ENCODE measurements around the gene SEMA3E. TPM values are rescaled to one million over a fixed set of nuclear protein-coding genes. Genes with fewer than 3 reads are reported as not detected.

The SEMA3E gene
- polyA plus RNA-seq, 2 donors = 0.14 to 0.28 TPM

GRCh38 chr7:83362871-83363550, 285.9 kb downstream of the SEMA3E start:
- H3K27ac ChIP-seq (ENCODE audit: low read depth in 2 of 2, low read length in 1 of 2) = no peak overlapping the region
- WGBS, 2 donors = 21 to 33% methylated on average over 8 of the region's 8 CpGs
- no peak overlapping the region for H3K4me3 ChIP-seq (ENCODE audit: low read depth in 1 of 2, low read length in 2 of 2)
- no peaks in the 10 kb centered on the region for H3K4me1 ChIP-seq (ENCODE audit: control insufficient read depth in 2 of 2, insufficient read depth in 2 of 2, low read length in 1 of 2)
- no peaks in the 10 kb centered on the region for H3K9me3 ChIP-seq (ENCODE audit: control insufficient read depth in 2 of 2, insufficient read depth in 1 of 2, low read depth in 1 of 2, low read length in 1 of 2)
- H3K36me3 ChIP-seq (ENCODE audit: control insufficient read depth in 2 of 2, insufficient read depth in 2 of 2, low read length in 1 of 2) = no peaks in the 10 kb centered on the region
- no peaks in the 10 kb centered on the region for H3K27me3 ChIP-seq (ENCODE audit: control insufficient read depth in 1 of 2, insufficient read depth in 2 of 2, low read length in 2 of 2)

DNA sequence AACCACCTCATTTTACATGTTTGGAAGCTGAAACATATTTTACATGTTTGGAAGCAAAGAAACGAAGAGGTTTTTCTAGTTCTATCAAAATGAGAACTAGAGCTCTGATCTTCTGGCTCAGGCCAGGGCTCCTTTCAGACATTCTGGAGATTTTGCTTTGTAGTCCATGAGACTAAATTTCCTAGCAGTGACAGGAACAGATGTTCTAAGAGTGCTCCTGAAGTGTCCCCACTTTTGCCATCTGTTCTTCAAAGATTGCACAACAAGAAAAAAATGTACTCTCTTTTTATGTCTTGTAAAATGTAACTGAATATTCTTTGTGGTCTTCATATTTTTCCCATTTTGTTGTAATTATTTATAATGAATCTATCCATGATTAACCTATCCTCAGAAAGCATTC, 289.8 kb downstream of the SEMA3E start:
- no peaks in the 10 kb centered on the region for H3K36me3 ChIP-seq (ENCODE audit: control insufficient read depth in 2 of 2, insufficient read depth in 2 of 2, low read length in 1 of 2)

DNA sequence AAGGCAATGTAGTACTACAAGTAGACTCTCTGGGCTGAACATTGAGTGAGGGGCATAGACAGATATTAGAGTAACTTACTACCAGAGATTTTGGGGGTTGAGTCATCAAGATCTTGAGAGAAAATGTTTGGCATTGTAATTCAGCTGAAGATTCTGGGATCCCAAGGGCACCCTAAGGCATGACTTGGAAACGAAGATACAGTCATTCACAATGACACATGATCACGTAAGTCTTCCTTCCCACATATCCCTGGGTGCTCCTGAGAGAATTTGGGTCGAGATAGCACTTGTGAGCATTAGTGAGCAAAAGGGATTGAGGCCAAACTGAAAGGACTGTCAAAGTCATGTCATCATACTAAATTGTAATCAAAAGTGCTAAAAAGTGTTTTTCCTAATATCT, 293.8 kb downstream of the SEMA3E start:
- Histone ChIP-seq H3K27ac (ENCODE audit: low read depth in 2 of 2, low read length in 1 of 2) (no peak overlapping the region), H3K36me3 (ENCODE audit: control insufficient read depth in 2 of 2, insufficient read depth in 2 of 2, low read length in 1 of 2) (no peaks in the 10 kb centered on the region), H3K9me3 (ENCODE audit: control insufficient read depth in 2 of 2, insufficient read depth in 1 of 2, low read depth in 1 of 2, low read length in 1 of 2) (no peaks in the 10 kb centered on the region), H3K27me3 (ENCODE audit: control insufficient read depth in 1 of 2, insufficient read depth in 2 of 2, low read length in 2 of 2) (no peaks in the 10 kb centered on the region), H3K4me1 (ENCODE audit: control insufficient read depth in 2 of 2, insufficient read depth in 2 of 2, low read length in 1 of 2) (no peaks in the 10 kb centered on the region), H3K4me3 (ENCODE audit: low read depth in 1 of 2, low read length in 2 of 2) (no peak overlapping the region)
- 64 to 66% methylated on average over 3 of the region's 3 CpGs for WGBS, 2 donors

More for the DNA sequence above, 289.8 kb downstream of the SEMA3E start:
- Histone ChIP-seq H3K4me1 (ENCODE audit: control insufficient read depth in 2 of 2, insufficient read depth in 2 of 2, low read length in 1 of 2) (no peaks in the 10 kb centered on the region), H3K27me3 (ENCODE audit: control insufficient read depth in 1 of 2, insufficient read depth in 2 of 2, low read length in 2 of 2) (no peaks in the 10 kb centered on the region), H3K4me3 (ENCODE audit: low read depth in 1 of 2, low read length in 2 of 2) (no peak overlapping the region), H3K27ac (ENCODE audit: low read depth in 2 of 2, low read length in 1 of 2) (no peak overlapping the region), H3K9me3 (ENCODE audit: control insufficient read depth in 2 of 2, insufficient read depth in 1 of 2, low read depth in 1 of 2, low read length in 1 of 2) (no peaks in the 10 kb centered on the region)
- WGBS, 2 donors = 61 to 70% methylated on average over 1 of the region's 1 CpG

GRCh38 chr7:83347945-83348444, 300.9 kb downstream of the SEMA3E start:
- H3K4me1 ChIP-seq (ENCODE audit: control insufficient read depth in 2 of 2, insufficient read depth in 2 of 2, low read length in 1 of 2) = no peaks in the 10 kb centered on the region
- H3K27me3 ChIP-seq (ENCODE audit: control insufficient read depth in 1 of 2, insufficient read depth in 2 of 2, low read length in 2 of 2) = no peaks in the 10 kb centered on the region
- H3K36me3 ChIP-seq (ENCODE audit: control insufficient read depth in 2 of 2, insufficient read depth in 2 of 2, low read length in 1 of 2) = no peaks in the 10 kb centered on the region
- WGBS, 2 donors = 58% methylated on average over 5 of the region's 5 CpGs
- no peak overlapping the region for H3K27ac ChIP-seq (ENCODE audit: low read depth in 2 of 2, low read length in 1 of 2)
- H3K9me3 ChIP-seq (ENCODE audit: control insufficient read depth in 2 of 2, insufficient read depth in 1 of 2, low read depth in 1 of 2, low read length in 1 of 2) = no peaks in the 10 kb centered on the region
- no peak overlapping the region for H3K4me3 ChIP-seq (ENCODE audit: low read depth in 1 of 2, low read length in 2 of 2)

DNA sequence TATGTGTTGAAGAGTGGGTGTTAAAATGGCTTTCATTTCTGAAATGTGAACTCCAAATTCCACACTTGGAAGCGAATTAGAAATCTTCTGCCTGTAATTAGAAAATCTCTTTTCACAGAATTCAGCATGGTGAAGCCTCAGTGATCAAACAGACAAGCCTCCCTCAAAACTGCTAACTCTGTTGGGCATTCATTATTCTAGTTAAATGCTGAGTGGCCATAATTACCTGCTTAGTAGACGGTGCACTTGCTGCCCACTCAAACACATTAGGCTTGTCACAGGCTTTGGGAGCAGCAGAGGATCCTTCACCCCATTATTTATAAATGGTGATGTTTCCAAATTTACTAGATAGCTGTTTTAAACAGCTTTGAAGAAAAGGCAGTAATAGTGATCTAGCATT, 309.0 kb downstream of the SEMA3E start:
- Histone ChIP-seq H3K9me3 (ENCODE audit: control insufficient read depth in 2 of 2, insufficient read depth in 1 of 2, low read depth in 1 of 2, low read length in 1 of 2) (peaks cover 0 to 3% of the 10 kb centered on the region in 2 donors), H3K27me3 (ENCODE audit: control insufficient read depth in 1 of 2, insufficient read depth in 2 of 2, low read length in 2 of 2) (no peaks in the 10 kb centered on the region), H3K27ac (ENCODE audit: low read depth in 2 of 2, low read length in 1 of 2) (no peak overlapping the region), H3K36me3 (ENCODE audit: control insufficient read depth in 2 of 2, insufficient read depth in 2 of 2, low read length in 1 of 2) (no peaks in the 10 kb centered on the region), H3K4me3 (ENCODE audit: low read depth in 1 of 2, low read length in 2 of 2) (no peak overlapping the region), H3K4me1 (ENCODE audit: control insufficient read depth in 2 of 2, insufficient read depth in 2 of 2, low read length in 1 of 2) (no peaks in the 10 kb centered on the region)
- WGBS, 2 donors = 59 to 63% methylated on average over 2 of the region's 2 CpGs

DNA sequence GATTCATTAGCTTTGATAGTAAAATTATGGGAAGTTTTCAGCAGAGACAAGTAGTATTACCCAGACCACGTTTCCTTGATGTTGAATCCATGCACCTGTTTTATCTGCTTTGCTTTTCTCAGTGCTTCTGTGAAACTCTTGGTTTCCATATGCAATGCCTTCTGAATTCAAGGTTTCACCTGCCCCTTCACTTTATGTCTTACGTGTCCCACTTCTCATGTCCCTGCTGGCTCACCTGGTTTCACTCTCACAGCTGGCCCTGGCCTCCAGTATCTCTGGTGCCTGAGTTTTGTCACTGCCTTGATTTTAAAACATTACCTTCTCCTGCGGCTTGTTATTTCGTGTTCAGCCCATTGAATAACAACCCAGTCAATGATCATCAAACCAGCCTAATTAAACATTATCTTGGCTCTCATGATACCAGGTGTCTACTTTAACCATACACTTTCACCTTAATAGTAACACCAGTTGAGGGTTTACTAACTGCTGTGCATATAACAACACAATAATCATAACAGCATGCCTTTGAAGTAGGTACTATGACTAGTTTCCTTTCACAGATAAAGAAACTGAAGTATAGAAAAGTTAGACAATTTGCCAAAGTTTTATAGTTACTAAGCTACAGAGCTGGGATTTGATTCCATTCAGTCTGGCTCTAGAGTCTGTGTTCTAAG, 310.5 kb downstream of the SEMA3E start:
- 74 to 80% methylated on average over 4 of the region's 4 CpGs for WGBS, 2 donors
- no peak overlapping the region for H3K4me3 ChIP-seq (ENCODE audit: low read depth in 1 of 2, low read length in 2 of 2)
- no peaks in the 10 kb centered on the region for H3K27me3 ChIP-seq (ENCODE audit: control insufficient read depth in 1 of 2, insufficient read depth in 2 of 2, low read length in 2 of 2)
- H3K4me1 ChIP-seq (ENCODE audit: control insufficient read depth in 2 of 2, insufficient read depth in 2 of 2, low read length in 1 of 2) = no peaks in the 10 kb centered on the region
- H3K36me3 ChIP-seq (ENCODE audit: control insufficient read depth in 2 of 2, insufficient read depth in 2 of 2, low read length in 1 of 2) = no peaks in the 10 kb centered on the region
- peaks cover 0 to 3% of the 10 kb centered on the region in 2 donors for H3K9me3 ChIP-seq (ENCODE audit: control insufficient read depth in 2 of 2, insufficient read depth in 1 of 2, low read depth in 1 of 2, low read length in 1 of 2)
- no peak overlapping the region for H3K27ac ChIP-seq (ENCODE audit: low read depth in 2 of 2, low read length in 1 of 2)

DNA sequence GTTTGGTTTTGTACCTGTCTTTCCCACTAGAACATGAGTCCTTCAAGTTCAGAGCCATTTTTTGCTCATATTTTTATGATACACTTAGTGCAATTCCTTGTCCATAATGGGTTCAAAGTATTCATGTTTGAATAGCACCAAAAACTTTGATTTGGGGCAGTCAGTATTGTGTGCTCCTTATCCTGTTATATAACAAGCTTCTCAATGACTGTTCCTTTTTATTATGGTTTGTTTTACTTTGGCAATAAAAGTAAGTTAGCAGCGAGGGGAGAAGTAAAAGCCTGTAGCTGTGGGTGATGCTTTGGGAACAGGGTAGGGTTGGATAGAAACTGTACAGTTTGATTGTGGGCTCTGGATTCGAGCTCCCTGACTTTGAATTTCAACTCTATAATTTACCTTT, 311.9 kb downstream of the SEMA3E start:
- peaks cover 0 to 3% of the 10 kb centered on the region in 2 donors for H3K9me3 ChIP-seq (ENCODE audit: control insufficient read depth in 2 of 2, insufficient read depth in 1 of 2, low read depth in 1 of 2, low read length in 1 of 2)
- H3K27me3 ChIP-seq (ENCODE audit: control insufficient read depth in 1 of 2, insufficient read depth in 2 of 2, low read length in 2 of 2) = no peaks in the 10 kb centered on the region
- no peak overlapping the region for H3K4me3 ChIP-seq (ENCODE audit: low read depth in 1 of 2, low read length in 2 of 2)
- no peaks in the 10 kb centered on the region for H3K4me1 ChIP-seq (ENCODE audit: control insufficient read depth in 2 of 2, insufficient read depth in 2 of 2, low read length in 1 of 2)
- 61 to 62% methylated on average over 2 of the region's 2 CpGs for WGBS, 2 donors
- H3K36me3 ChIP-seq (ENCODE audit: control insufficient read depth in 2 of 2, insufficient read depth in 2 of 2, low read length in 1 of 2) = no peaks in the 10 kb centered on the region
- H3K27ac ChIP-seq (ENCODE audit: low read depth in 2 of 2, low read length in 1 of 2) = no peak overlapping the region

DNA sequence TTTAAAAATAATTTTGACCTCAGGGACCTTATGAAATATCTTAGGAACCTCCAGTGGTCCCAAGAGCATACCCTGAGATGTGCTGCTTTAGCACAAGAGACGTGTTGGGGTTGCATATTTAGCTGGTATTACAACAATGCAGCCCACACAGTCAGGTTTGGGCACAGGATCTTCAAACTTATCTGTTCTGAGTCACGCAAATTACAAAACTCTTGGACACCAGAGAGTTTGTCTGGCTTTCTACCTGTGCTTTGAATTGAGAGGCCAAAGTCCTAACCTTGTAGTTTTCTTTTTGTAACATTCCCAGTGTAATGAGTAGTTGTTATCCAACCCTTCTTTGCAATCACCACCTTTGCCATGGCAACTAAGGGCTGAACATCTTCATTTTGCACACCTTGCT, 322.7 kb downstream of the SEMA3E start:
- Histone ChIP-seq H3K27me3 (ENCODE audit: control insufficient read depth in 1 of 2, insufficient read depth in 2 of 2, low read length in 2 of 2) (no peaks in the 10 kb centered on the region), H3K27ac (ENCODE audit: low read depth in 2 of 2, low read length in 1 of 2) (no peak overlapping the region), H3K4me1 (ENCODE audit: control insufficient read depth in 2 of 2, insufficient read depth in 2 of 2, low read length in 1 of 2) (no peaks in the 10 kb centered on the region), H3K9me3 (ENCODE audit: control insufficient read depth in 2 of 2, insufficient read depth in 1 of 2, low read depth in 1 of 2, low read length in 1 of 2) (no peaks in the 10 kb centered on the region), H3K4me3 (ENCODE audit: low read depth in 1 of 2, low read length in 2 of 2) (no peak overlapping the region), H3K36me3 (ENCODE audit: control insufficient read depth in 2 of 2, insufficient read depth in 2 of 2, low read length in 1 of 2) (no peaks in the 10 kb centered on the region)
- 56 to 62% methylated on average over 2 of the region's 2 CpGs for WGBS, 2 donors

DNA sequence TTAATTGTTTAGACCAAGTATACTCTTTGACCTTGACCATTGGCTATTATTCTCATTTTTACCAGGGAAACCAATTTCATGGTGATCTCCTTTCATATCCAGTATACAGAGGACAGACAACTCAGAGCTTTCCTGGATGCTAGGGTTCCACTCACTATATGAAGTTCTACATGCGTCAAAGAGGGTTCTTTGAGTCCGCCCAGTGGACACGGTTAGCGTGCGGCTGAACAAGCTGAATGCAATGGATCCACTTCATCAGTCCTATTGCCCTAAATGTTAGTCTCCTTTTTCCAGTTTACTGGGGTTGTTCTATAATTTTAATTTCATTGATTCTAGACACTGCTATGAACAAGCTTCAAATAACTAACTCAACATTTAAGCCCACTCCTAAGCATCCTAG, 323.9 kb downstream of the SEMA3E start:
- H3K36me3 ChIP-seq (ENCODE audit: control insufficient read depth in 2 of 2, insufficient read depth in 2 of 2, low read length in 1 of 2) = no peaks in the 10 kb centered on the region
- 95 to 97% methylated on average over 5 of the region's 5 CpGs for WGBS, 2 donors
- no peak overlapping the region for H3K27ac ChIP-seq (ENCODE audit: low read depth in 2 of 2, low read length in 1 of 2)
- no peak overlapping the region for H3K4me3 ChIP-seq (ENCODE audit: low read depth in 1 of 2, low read length in 2 of 2)
- H3K27me3 ChIP-seq (ENCODE audit: control insufficient read depth in 1 of 2, insufficient read depth in 2 of 2, low read length in 2 of 2) = no peaks in the 10 kb centered on the region
- H3K4me1 ChIP-seq (ENCODE audit: control insufficient read depth in 2 of 2, insufficient read depth in 2 of 2, low read length in 1 of 2) = no peaks in the 10 kb centered on the region
- H3K9me3 ChIP-seq (ENCODE audit: control insufficient read depth in 2 of 2, insufficient read depth in 1 of 2, low read depth in 1 of 2, low read length in 1 of 2) = no peaks in the 10 kb centered on the region

- 70 to 72% methylated on average over 2 of the region's 2 CpGs for WGBS, 2 donors
- H3K27me3 ChIP-seq (ENCODE audit: control insufficient read depth in 1 of 2, insufficient read depth in 2 of 2, low read length in 2 of 2) = no peaks in the 10 kb centered on the region
- no peaks in the 10 kb centered on the region for H3K36me3 ChIP-seq (ENCODE audit: control insufficient read depth in 2 of 2, insufficient read depth in 2 of 2, low read length in 1 of 2)
- no peaks in the 10 kb centered on the region for H3K9me3 ChIP-seq (ENCODE audit: control insufficient read depth in 2 of 2, insufficient read depth in 1 of 2, low read depth in 1 of 2, low read length in 1 of 2)
- no peaks in the 10 kb centered on the region for H3K4me1 ChIP-seq (ENCODE audit: control insufficient read depth in 2 of 2, insufficient read depth in 2 of 2, low read length in 1 of 2)
- no peak overlapping the region for H3K27ac ChIP-seq (ENCODE audit: low read depth in 2 of 2, low read length in 1 of 2)
- no peak overlapping the region for H3K4me3 ChIP-seq (ENCODE audit: low read depth in 1 of 2, low read length in 2 of 2)
Measured at GRCh38 chr7:83324596-83324995, 324.3 kb downstream of the SEMA3E start.
